ENCODE data around the gene TRAF3.
A peak's percentile ranks its signal among the peaks of the same experiment; 100 is the strongest.

The TRAF3 gene

GRCh38 chr14:102942069-102942468, 164.8 kb downstream of the TRAF3 start:
- no peak for DNase-seq

DNA sequence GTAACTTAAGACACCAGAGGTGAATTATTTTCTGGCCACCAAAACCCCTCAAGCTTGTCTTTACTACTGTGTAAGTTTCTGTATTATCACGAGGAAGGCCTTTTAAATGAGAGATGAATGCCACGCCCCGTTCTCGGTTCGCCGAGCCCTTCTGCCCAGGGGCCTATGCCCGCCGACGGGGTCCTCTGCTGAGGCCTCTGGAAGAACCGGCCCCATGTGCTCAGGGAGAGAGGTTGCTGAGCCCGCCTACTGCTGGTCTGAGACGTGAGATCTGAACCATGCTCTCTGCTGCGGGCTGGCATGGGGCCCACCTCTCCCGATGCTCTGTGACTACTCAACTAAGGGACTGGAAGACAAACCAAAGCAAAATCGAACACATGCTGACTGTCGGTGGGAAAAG, 166.2 kb downstream of the TRAF3 start:
- DNase-seq: no peak

DNA sequence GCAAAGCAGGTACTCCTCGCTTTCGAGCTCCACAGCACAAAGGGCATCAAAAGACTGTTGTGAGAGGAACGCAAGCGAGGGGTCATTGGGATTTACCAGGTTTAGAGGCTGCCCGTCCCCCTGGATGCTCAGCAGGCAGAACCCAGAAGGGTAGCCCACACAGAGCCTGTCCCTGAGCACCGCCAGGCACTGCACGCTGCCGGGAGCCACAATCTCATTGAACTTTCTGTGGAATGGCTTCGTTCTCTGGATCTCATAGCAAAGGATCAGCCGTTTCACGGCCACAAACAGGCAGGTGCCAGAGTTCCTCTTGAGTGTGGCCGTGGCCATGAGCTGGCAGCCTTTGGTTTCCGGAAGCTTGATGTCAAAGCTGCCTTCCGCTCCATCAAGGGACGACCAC, 166.7 kb downstream of the TRAF3 start:
- no peak for DNase-seq

DNA sequence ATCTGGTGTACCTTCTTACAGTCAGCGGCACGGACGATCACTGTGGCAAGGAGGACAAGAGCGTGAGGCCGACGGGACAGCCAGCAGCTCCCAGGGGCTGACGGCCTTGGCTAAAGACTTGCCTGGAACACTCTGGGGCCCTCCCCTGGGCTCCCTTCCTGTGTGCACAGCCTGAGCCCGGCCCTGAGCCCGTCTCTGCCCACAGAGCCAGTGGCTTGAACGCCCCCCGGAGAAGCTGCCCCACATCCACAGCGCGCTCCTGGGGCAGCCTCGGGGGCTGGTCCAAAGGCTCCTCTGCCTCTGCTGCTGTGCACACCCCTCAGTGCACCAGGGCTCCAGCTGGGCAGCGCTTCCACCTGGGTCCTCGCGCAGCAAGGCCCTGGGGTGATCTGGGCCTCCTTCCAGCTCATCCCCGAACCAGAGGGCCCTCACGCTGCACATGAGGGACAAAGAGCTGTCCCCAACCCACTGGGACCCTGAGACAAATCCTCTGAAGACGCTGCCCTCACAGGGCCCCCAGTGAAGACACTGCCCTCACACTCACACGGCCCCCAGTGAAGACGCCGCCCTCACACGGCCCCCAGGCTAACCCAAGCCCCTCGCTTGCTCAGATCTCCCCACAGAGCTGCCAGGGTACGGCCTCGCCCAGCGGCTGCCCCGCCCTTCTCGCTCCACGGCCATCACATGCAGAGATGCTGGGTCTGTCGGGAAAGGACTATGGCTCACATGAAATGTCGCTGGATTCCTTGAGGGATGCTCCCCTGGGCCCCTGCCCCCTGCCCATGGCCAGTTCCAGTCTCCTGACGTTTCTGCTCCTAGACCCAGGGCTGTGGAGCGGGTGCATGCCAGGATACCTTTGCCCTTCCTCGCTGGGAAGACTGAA, 167.4 kb downstream of the TRAF3 start:
- no peak for DNase-seq

DNA sequence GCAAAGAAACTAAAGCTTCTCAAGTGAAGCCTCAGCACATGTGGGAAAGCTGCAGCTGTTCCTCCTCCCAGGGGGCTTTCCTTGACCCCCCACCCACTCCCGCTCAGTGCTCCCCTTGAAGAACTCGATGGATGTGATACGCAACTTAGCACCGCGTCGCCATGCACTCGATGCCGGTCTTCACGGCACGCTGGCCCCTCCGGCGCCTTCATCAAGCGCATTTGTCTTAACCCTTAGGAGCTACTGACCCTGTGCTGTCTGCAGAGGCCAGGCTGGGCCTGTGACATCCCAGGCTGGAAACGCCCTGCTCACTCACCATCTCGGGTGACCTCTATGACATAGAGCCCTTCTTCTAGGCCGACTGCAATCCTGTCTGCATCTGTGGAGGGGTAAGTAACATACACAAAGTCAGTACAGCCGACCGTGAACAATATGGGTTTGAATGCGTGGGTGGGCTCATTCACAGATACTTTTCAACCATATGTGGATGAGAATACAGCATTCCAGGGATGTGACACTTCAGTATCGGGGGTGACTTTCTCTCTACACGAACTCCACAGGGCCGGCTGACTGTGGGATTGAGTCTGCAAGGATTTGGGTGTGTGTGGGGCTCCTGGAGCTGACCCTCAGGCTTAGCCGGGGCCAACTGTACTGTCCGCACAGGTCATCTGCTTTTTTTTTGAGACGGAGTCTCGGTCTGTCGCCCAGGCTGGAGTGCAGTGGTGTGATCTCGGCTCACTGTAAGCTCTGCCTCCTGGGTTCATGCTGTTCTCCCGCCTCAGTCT, 168.3 kb downstream of the TRAF3 start:
- no peak for DNase-seq

GRCh38 chr14:102947321-102948103, 170.3 kb downstream of the TRAF3 start:
- DNase-seq: no peak

DNA sequence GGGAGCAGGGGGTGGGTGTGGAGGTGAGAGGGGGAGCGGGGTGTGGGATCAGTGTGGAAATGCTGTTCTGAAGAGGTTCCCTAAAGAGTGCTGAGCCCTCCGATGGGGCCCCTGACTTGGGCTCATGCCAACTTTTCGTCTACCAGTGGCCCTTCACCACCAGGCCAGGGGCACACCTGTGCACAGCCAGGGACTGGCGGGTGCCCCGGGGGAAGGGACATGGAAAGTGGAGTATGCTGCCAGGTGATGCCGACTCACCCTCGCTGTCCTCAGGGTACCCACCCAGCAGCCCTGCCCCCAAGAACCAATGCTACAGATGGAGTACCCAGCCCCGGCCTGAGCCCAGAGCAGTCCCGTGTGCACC, 171.4 kb downstream of the TRAF3 start:
- no peak for DNase-seq

DNA sequence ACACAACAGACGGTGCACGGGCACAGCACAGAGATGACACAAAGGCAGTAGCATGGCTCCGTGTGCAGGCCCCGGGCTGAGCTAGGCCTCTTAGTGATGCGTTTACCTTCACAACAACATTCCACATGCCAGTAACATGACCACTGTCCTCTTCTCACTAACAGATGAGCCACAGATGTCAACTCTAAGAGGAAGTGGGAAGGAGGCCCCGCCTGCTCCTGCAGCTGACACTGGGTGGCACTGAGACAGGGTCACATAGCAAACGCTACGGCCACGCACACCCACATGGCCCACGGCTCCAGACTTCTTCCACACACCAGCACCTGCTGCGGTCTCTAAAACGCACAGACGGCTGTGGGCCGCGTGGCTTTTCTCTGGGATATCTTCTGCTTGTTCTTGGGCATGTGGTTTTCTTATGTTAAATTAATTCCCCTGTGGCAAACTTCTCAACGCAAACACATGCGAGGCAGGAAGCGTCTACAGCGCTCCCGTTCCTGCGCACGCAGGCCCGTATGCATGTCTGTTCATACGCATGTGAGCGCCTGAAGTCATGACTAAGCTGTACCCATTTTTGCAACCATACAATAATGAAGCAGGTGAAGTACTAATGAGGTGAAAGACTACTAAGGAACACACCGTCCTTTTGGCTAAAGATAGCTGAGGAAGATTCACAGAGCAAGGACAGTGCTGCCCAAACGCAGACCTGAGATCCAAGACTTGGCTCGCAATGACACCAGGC, 172.0 kb downstream of the TRAF3 start:
- peak; percentile 23 to 51 for DNase-seq

- no peak for DNase-seq
These were observed 172.7 kb downstream of the TRAF3 start for GRCh38 chr14:102949801-102950451.

- DNase-seq: no peak
These were observed 173.8 kb downstream of the TRAF3 start for GRCh38 chr14:102951034-102951433.

DNA sequence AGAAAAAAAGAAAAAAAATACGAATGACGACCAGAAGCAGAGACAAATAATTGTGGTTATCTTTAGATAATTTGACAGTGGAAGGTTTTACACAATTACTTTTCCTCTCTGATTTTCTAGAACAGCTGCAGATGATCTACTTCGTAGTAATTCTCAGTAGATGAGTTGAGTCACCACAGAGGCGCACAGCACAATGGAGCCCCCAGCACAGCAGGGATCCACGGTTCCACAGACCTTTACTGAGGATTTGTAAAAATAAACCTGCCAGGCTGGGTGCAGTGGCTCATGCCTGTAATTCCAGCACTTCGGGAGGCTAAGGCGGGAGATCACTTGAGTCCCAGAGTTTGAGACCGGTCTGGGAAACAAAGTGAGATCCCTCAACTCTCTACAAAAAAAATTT, 174.6 kb downstream of the TRAF3 start:
- DNase-seq: no peak

DNA sequence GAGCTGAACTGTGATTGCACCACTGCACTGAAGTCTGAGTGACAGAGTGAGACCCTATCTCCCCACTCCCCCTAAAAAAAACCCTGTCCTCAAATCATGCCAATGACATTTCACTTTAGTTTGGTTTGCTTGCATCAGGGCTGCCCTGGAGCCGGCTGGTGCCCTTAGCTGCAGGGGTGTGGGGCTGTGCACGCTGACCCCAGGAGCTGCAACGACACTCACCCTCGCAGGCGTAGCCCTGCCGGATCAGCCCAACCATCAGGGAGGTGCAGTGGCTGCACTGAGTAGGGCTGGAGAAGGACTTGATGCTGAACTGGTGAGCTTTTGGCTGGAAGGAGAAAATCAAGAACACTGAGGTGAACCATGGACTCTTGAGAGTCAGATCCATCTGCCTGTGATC, 175.0 kb downstream of the TRAF3 start:
- DNase-seq: no peak

GRCh38 chr14:102953100-102953499, 175.9 kb downstream of the TRAF3 start:
- DNase-seq: no peak

DNA sequence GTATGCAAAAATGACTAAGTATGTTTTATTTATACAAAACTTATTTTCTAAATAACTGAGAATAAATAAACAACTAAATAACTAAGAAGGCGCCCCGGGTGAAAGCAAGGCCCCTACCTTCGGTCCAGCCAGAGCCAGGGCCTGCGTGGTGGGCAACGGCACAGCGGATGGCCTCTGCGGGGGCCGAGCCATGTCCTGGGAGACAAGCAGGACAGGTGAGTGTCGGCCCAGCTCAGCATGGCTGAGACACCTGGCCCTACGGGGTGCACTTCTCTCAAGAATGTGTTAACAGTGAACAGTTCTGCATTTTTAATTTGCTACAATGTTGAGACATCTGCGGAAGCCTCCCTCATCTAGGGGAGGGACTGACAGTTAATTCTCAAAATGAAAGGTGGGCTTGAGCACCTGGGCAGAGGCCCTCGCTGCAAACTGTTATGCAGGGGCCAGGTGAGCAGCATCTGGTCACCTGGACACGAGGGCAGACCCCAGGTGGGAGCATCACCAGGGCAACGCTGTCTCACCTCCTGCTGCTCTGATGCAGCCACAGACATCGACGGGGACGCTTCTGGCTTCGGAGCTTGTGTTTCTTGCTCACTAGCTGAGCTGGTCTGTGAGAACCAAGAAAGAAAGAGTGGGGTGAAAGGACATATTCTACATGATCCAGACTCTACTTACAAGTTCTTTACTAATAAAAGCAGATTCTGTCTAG, 177.0 kb downstream of the TRAF3 start:
- no peak for DNase-seq

DNA sequence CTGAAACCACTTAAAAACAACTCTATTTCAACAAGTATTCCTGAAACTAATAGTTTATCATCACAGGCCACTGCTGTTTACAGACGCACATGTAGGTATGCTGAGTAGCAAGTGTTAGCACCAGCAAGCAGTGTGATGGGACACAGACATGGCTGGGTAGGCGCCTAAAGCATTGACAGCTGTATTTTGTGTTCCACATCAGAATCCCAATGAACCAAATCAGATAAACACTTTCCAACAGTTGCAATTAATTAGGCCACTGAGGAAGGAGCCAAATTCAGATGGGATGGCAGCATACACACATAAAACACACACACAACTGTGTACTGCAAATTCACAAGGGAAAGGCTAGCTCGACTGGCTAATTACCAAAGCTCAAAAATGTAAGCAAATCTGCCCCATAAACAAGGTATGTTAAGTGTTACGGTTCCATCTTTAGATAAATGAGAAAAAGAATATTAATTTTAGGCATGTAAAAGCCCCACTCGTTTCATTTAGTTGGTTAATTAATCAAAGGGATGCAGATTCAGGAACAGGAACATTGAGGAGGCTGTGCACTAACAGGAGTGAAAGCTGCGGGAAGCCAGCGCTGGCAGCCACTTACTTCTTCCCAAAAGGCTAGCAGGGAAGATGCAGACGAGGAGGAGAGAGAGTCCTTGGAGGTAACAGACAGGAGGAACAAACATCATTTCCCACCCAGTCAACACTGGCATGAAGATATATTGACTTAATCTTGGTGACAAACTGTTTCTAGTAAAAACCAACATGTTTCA, 178.6 kb downstream of the TRAF3 start:
- no peak for DNase-seq

DNA sequence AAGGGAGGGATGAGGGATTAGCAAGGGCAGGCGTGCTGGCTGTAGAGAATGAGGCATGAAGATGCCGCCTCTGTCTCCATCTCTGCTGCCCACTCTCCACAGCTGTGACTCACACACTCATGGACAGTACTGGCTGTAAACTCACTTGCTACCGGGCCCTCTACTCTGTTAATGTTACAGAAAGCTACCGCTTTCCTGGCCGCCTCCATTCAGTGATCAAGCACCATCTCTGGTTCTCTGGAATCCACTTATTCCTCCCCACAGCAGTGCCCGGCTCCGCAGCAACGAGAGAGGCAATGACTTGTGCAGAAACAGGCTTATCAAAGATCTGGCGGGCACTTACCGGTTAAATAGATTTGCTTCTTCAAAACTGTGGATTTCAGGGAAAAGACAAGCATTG, 180.0 kb downstream of the TRAF3 start:
- DNase-seq: no peak

DNA sequence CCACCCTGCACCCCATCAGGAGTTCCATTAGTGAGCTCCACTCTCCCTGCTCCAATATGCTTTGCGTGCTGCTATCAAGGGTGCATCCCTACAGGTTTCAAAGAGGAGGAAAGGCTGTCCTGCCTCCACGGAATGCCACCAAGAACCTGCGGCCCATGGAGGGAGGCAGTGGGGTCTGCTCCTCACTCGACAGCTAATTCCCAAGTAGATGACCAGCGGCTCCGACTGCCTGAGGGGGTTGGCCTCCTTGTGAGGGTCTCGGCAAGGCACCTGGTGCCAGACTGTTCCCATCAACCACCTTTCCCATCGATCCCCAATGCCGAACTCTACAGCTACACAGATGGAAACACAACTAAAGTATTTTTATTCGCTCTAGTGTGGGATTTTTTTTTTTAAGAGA, 181.2 kb downstream of the TRAF3 start:
- DNase-seq: no peak
